NK-92 treated with Interleukin-12 subunit alpha and Interleukin-12 subunit beta, amount 100 ng/mL, for 24 hours (cell line): ENCODE results near the gene IGIP.
"Not testable (repeated sequence)": the region's sequence is repeated elsewhere in the genome, so short reads cannot be mapped to it uniquely, and the experiment has no call there.

ENCODE experiments used
- DNase-seq: peaks from one replicate; lab custom pipeline; 2025; lab: John Stamatoyannopoulos, UW

The IGIP gene

DNA sequence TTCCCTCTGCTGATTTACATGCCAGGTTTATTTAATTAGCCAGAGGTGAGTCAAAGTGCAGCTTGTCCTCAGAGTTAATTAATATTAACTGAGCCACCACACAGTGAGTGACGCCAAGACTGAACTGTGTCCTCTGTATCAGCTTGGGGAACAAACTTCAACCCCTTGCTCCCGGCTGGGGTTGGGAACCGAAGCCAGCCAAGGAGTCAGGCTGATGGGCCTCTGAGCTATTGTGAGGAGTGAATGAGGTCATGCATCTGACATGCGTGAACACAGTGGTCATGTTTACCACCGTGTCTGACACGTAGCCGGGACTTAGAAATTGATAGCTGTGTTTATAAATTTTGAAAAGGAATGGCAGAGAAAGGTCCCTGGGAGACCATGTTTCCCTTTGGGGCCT lies 17.1 kb downstream of the IGIP start:
- no peak for DNase-seq

- no peak for DNase-seq
Measured at GRCh38 chr5:140143521-140144258, 18.0 kb downstream of the IGIP start.

DNA sequence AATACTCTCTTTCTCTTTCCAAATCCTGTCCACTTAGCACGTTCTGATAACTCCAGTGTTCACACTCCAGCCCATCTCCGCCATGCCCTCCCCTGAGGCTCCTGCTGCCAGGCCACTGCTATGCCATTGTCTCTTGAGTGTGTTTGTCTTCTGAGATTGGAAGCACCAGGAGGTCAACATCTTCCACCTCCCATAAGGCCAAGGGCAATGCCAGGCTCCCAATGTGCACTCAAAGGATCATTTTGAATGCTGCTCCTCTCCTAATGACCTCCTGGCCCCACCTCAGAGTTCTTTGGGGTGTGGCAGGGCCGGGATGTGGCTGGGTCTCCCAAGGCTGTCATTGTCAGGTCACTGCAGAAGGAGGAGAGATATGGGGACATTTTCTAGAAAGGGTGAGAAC lies 19.5 kb downstream of the IGIP start:
- DNase-seq, result no peak

DNA sequence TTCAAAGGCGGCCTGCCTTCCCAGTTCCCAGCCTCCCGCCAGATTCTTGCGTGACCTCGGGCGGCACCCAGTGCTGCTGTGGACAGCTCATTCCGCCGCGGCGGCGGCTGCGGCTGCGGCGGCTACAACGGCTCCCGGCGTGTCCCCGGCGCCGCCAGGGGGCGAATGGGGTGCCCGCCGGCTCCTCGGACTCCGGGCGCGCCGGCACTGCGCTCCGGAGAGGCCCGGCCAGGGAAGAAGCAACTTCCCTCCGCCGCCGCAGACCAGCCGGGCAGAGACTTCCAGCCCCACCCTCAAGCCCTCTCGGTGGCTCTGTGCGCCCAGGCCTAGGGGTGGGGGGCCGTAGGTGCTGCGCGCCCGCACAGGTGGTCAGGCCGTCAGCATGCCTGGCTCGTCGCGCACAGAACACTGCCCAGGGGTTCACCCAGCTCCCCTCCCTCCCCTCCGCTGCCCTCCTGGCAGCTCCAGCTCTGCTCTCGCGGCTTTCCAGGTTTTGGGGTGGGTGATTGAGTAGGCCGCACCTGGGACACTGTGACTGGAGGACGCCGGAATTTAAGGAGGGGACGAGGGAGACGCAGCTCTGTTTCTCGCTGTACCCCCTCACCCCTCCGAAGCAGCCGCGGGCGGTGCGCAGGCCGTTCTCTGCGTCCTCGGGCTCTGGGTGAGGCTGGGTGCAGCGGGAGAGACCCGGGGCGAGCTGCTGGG lies 20.2 kb downstream of the IGIP start:
- DNase-seq, result no peak

DNA sequence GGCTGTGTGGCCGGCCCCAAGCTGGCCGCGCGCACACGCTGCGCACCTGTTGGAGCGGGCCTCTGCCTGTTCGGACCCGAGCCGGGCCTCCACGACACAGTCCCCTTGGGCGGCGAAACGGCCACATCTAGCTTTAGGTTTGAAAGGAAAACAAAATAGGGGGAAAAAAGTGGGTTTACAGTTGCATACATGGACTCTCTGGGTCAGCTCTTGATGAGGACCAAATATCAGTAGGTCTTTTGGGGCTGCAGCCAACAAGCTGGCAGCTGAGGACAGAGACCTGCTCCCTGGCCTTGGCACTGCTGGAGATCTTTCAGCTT lies 20.7 kb downstream of the IGIP start:
- DNase-seq, result no peak

DNA sequence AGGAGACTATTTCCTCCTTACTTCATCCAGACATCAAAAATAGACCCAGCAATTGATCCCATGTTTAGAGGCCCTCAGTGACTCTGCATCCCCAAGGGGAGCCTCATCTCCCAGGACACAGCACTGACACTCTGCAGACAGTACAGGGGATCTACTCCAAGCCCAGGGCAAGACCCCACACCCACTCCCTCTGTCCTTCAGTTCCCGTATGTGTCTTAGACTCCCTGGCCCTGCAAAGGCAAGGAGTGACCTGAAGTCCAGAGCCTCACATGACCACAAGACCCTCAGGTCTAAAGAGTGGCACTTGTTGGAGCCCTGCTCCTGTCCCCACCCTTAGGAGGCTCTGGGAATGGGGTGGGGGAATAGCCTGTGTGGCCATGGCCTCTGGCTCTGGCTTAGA lies 21.7 kb downstream of the IGIP start:
- no peak for DNase-seq

- no peak for DNase-seq
Measured at GRCh38 chr5:140148508-140148907, 22.8 kb downstream of the IGIP start.

DNA sequence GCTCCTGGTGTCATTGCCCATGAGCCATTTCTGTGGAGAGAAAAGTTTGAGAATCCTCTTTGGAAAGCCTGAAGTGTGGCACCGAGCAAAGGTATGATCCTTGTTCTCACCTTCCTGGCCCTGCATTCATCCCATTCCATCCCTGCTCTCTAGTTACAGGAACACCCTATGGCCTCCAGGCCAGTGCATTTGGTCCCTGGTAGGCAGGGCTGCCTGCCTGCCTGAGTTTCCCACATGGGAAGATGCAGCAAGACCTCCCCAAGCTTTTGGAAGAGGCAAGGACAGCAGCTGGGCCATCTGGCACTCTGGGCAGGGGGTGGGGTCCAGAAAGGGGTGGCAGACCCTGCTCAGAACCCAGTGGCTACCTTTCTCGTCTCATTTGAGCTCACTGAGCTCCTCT lies 24.5 kb downstream of the IGIP start:
- DNase-seq, result no peak

- no peak for DNase-seq
Measured at GRCh38 chr5:140151144-140152021, 25.6 kb downstream of the IGIP start.

DNA sequence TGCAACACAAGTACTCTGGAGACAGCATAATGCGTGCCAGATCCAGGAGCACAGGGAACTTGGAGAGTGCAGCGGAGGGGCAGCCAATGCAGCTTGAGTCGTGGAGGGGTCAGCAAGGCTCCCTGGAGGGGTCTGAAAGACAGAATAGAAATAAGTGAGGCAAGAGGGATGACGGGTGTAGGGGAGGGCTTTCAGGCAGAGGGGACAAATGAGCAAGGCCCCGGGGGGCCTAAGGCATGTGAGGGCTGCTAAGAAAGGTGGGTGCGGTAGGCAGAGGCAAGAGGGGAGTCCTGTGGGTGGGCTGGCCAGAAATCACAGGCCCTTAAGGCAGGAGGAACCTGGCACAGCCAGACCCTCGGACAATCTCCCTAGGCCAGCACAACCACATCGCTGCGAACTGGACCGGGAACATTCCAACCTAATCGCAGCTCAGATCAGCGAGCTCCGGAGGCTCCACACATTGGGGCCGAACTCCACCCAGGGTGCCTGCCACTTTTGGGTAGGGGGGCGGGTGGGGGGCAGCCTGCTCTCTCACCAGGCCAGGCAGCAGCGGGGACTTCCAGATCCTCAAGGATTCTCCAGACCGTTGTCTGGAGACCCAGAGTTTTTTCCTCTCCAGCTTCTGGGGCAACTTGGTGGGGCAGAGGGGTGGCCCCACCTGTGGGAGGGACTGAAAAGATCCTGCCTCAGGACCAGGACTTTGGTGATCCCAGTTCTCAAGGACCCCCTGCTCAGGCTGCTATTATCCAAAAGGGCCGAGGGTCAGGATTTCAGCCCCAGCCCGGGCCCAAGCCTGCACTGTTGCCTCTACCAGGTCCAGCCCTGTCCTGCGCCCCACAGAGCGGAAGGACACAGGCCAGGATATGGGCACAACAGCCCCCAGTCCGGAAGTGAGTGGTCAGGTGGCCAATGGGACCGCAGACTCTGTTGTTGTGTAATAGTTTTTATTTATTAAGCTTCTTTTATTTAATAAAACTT lies 26.6 kb downstream of the IGIP start:
- DNase-seq, result no peak

- DNase-seq, result no peak
Measured at GRCh38 chr5:140153255-140153654, 27.5 kb downstream of the IGIP start.

DNA sequence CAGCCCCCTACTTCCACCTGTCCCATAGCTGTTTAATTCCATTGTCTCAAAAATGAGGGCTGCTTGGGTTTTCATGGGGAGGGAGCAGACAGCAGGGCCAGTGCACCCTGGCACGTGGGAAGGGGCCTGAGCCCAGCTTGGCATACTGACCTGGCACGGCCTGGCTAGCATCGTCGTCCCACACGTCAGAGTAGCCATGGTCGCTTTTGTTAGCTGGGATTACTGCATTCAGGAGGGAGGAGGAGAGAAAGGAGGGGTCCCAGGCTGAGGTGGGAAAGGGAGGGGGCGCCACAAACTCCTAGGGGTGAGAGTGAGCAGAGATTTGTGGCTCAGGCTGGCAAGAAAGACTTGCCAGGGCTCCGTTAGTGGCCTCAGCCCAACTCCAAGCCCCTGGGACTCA lies 28.2 kb downstream of the IGIP start:
- DNase-seq, result no peak

DNA sequence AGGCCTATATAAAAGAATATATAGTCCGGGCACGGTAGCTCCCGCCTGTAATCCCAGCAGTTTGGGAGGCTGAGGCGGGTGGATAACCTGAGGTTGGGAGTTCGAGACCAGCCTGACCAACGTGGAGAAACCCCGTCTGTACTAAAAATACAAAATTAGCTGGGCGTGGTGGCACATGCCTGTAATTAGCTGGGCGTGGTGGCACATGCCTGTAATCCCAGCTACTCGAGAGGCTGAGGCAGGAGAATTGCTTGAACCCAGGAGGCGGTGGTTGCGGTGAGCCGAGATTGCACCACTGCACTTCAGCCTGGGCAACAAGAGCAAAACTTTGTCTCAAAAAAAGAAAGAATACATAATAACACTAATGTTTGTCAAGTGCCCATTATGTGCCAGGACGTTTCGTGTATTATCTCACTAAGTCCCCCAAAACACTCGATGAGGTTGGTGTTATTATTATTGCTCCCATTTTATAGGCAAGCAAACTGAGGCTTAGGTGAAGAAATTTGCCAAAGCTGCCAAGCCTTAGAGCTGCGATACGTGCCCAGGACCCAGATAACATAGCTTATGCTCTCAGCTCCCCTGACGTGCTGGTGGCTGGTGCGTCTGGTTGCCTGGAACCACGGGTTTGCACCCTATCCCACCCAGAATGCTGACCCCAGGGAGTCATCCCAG lies 29.1 kb downstream of the IGIP start:
- not testable (repeated sequence) for DNase-seq

DNA sequence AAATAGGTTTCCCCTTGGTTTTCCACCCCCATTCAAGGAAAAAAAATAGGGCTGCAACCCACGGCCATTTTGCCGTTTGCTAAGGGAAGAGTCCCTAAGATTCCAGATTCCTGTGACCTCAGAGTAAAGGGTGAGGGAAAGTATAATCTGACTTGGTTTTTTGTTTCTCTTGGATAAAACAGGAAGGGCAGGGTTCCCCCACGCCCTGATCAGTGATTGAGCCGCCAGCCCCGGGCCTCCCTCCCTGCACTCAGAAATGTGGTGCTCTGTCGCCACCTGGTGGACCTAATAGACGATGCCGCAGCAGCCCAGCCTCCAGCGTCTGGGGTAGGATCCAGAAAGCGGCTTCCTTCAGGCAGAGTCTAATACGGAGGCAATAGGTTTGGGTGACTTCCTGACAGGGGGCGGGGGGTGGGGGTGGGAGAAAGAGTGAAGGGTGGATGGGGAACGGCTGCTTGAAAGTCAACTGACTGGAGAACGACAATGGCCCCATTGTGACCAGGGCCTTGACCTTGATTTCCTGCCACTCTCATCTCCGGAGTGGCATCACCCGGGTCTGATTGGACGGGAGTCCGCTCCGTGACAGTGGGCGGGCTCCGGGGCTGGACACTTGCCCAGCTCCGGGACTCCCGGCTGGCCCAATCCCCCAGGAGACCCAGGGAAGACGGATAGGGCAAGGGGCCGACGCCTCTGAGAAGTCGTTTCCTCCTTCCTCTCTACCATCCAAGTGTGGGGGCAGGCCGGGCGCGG lies 31.5 kb downstream of the IGIP start:
- DNase-seq, result peak; percentile 59

GRCh38 chr5:140159014-140159927 lies 33.5 kb downstream of the IGIP start:
- DNase-seq, result no peak

- no peak for DNase-seq
Measured at GRCh38 chr5:140162275-140162674, 36.5 kb downstream of the IGIP start.

DNA sequence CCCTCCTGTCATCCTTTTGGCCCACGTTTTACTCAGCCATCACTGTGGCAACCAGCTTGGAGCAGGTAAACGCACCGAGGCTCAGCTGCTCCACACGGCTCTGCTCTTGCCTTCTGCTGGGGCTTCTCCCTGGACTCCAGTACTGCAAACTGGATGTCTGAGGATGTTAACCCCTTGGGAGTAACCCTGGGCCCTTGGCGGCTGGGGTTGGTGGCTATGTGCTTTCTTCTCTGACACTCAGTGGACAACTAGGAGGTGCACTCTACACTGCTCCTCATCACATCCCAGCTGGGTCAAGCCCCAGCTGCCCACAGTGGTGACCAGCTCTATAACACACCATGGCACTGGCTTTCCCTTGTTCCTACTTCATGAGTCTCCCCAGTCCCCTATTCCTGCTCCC lies 37.0 kb downstream of the IGIP start:
- no peak for DNase-seq

- DNase-seq, result no peak
Measured at GRCh38 chr5:140165101-140165922, 39.6 kb downstream of the IGIP start.

DNA sequence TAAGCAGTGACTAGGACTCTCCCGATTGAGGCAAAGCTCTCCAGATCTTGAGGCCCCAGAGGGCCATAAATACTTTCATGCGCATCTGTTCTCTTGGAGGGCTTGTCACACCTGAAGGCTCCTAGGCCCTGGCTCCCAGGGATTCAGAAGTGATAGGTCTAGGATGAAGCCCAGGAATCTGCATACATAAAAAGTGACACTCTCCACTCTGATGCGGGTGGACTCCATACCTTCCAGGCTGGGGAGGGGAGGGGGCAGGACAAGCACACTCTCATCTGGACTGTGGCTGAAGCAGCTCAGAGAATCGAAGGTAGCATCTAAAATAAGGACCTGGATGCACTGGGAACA lies 40.2 kb downstream of the IGIP start:
- DNase-seq, result no peak
